ENCODE measurements around the gene CD177. TPM values are rescaled to one million over a fixed set of nuclear protein-coding genes. Genes with fewer than 3 reads are reported as not detected.
"Not testable (repeated sequence)": the region's sequence is repeated elsewhere in the genome, so short reads cannot be mapped to it uniquely, and the experiment has no call there.

CD177 gene
- total and polyA plus RNA-seq, 9 of the 15 experiments (the other 6 are each of a cell fraction or from before 2014, with no cell fraction given), result not detected

DNA sequence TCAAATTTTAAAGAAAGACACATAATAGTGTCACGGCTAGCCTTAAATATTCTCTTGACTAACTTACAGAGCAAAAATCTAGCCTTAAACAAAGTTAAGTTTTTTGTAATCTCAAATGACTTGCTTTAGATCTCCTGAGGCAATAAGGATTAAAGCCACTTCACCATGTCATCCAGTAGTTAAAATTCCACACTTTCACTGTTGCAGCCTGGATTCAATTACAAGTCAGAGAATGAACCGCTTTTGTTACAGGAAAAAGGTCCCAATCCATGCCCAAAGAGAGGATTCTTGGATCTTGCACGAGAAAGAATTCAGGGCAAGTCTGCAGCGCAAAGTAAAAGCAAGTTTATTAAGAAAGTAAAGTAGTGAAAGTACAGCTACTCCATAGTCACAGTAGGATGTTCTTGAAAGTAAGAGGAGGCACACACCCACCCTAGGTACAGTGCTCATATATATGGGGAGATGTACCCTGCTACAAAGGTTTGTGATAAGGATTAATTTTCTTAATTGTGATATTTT is 34.6 kb upstream of the CD177 start (continued):
- TF ChIP-seq ZNF408 (CRISPR knock-in tag; IDR thresholded peaks at IDR 0.05; ENCODE audit: low read depth), result no peak

DNA sequence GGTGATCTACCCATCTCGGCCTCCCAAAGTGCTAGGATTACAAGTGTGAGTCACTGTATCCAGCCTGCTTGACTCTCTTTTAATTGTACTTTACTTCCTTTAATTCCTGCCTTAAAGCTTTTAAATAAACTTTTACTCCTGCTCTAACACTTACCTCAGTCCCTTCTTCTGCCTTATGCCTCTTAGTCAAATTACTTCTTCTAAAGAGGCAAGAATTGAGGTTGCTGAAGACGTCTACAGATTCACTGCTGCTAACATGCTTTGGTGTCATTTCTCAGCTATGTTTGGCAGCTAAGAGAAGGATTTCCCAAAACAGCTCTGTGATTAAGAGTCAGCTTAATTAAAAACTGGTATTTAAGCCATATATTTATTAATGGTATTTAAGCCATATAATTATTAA is 32.9 kb upstream of the CD177 start:
- no peaks in the 10 kb centered on the region for H3K9me3 ChIP-seq (replicated peaks; ENCODE audit: control insufficient read depth, insufficient read depth, low read depth, low read length)
- H3K27ac ChIP-seq (ENCODE audit: extremely low read depth, low read depth, low read length), result no peak overlapping the region
- DNase-seq (ENCODE audit: extremely low read depth in 1 of 4, low spot score in 3 of 4), result no peak
- no peaks in the 10 kb centered on the region for H4K20me1 ChIP-seq (replicated peaks; ENCODE audit: control insufficient read depth, insufficient read depth, low read length)
- in situ Hi-C loops (cut with MboI), result no loop called here
- no peak overlapping the region for H3K4me2 ChIP-seq (ENCODE audit: insufficient read depth, low read length)
- ChIA-PET CTCF (ENCODE audit: low intra/inter-chr PET ratio) (no interaction called here), POLR2A (interaction anchor here (0.6 kb wide), 1 partner anchor 356 kb away, joined by 3 read pairs; no protein-coding TSS in a partner anchor)
- no peak for ATAC-seq
- no TSS peak for BruUV-seq (replicated peaks)
- 0% methylated on average over 2 of the region's 2 CpGs for WGBS (ENCODE audit: insufficient coverage, low coverage, missing lambda C conversion rate)
- H3K36me3 ChIP-seq (ENCODE audit: control insufficient read depth, insufficient read depth, low read length), result no peaks in the 10 kb centered on the region
- no peaks in the 10 kb centered on the region for H3K9me1 ChIP-seq (ENCODE audit: control insufficient read depth, insufficient read depth, low read length)
- H3K79me2 ChIP-seq (ENCODE audit: control insufficient read depth, insufficient read depth, low read length), result no peaks in the 10 kb centered on the region
- no peak overlapping the region for H3K4me3 ChIP-seq
- FAIRE-seq, result no peak
- intact Hi-C loops (cut with micrococcal nuclease), result no loop called here
- H3K27me3 ChIP-seq (ENCODE audit: control insufficient read depth in 2 of 2, insufficient read depth in 2 of 2, low read length in 2 of 2), result peaks cover under 1 to 4% of the 10 kb centered on the region in 2 experiments; a peak in 1 of 5 replicates
- H2AFZ ChIP-seq (ENCODE audit: low read depth, low read length), result no peak overlapping the region
- no peak for TF ChIP-seq ZFP1 (CRISPR knock-in tag; IDR thresholded peaks at IDR 0.05)
- TF ChIP-seq ZNF507 (tag; conservative IDR thresholded peaks at IDR 0.05), result no peak
- TF ChIP-seq POLR2AphosphoS5 (IDR thresholded peaks at IDR 0.05; ENCODE audit: control insufficient read depth, insufficient read depth, low read depth, low read length), result no peak
- no peak for TF ChIP-seq HDAC3 (IDR thresholded peaks at IDR 0.05; ENCODE audit: borderline replicate concordance, partially characterized antibody)
- TF ChIP-seq ZNF695 (CRISPR knock-in tag; IDR thresholded peaks at IDR 0.05), result no peak
- TF ChIP-seq KDM1A (IDR thresholded peaks at IDR 0.05), result no peak
- TF ChIP-seq, protein P1, sequence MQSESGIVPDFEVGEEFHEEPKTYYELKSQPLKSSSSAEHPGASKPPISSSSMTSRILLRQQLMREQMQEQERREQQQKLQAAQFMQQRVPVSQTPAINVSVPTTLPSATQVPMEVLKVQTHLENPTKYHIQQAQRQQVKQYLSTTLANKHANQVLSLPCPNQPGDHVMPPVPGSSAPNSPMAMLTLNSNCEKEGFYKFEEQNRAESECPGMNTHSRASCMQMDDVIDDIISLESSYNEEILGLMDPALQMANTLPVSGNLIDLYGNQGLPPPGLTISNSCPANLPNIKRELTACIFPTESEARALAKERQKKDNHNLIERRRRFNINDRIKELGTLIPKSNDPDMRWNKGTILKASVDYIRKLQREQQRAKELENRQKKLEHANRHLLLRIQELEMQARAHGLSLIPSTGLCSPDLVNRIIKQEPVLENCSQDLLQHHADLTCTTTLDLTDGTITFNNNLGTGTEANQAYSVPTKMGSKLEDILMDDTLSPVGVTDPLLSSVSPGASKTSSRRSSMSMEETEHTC (IDR thresholded peaks at IDR 0.05), result no peak
- TF ChIP-seq KDM5B (IDR thresholded peaks at IDR 0.05; ENCODE audit: insufficient replicate concordance, low read depth, low read length), result no peak
- no peak for TF ChIP-seq TRIM24 (IDR thresholded peaks at IDR 0.05)
- H3K9ac ChIP-seq (ENCODE audit: insufficient read depth in 1 of 2, low read depth in 2 of 2, low read length in 2 of 2), result no peak overlapping the region
- no peaks in the 10 kb centered on the region for H3K4me1 ChIP-seq (replicated peaks in 1 of 2; ENCODE audit: control insufficient read depth in 2 of 2, insufficient read depth in 2 of 2, low read length in 2 of 2)

DNA sequence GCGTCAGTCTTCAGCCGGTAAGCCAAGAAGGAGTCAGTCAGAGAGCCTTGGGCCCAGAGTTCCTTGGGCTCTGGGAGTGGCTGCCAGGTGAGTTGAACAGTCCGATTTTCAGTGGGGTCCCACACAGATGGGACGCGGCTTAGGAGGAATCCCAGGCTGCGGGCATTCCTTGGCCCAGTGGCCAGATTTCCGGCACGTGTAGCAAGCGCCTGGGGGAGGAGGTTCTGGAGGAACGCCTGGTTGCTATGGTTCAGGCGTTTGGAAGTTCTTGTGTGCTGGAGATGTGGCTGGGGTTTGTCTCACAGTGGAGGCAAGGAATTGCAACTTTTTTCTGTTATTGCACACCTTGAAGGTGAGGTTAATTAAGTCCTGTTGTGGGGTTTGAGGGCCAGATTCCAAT is 26.7 kb upstream of the CD177 start:
- H3K9me3 ChIP-seq (replicated peaks; ENCODE audit: control insufficient read depth, insufficient read depth, low read depth, low read length); intact Hi-C loops (cut with micrococcal nuclease); H2AFZ ChIP-seq (ENCODE audit: low read depth, low read length); in situ Hi-C loops (cut with MboI); H3K36me3 ChIP-seq (ENCODE audit: control insufficient read depth, insufficient read depth, low read length); FAIRE-seq; H3K27me3 ChIP-seq (ENCODE audit: control insufficient read depth in 2 of 2, insufficient read depth in 2 of 2, low read length in 2 of 2); H3K4me3 ChIP-seq; DNase-seq (ENCODE audit: extremely low read depth in 1 of 4, low spot score in 3 of 4); H3K79me2 ChIP-seq (ENCODE audit: control insufficient read depth, insufficient read depth, low read length); H3K9me1 ChIP-seq (ENCODE audit: control insufficient read depth, insufficient read depth, low read length); POLR2A ChIA-PET; H3K4me2 ChIP-seq (ENCODE audit: insufficient read depth, low read length); ATAC-seq; CTCF ChIA-PET (ENCODE audit: low intra/inter-chr PET ratio); H3K9ac ChIP-seq (ENCODE audit: insufficient read depth in 1 of 2, low read depth in 2 of 2, low read length in 2 of 2); BruUV-seq (replicated peaks); H4K20me1 ChIP-seq (replicated peaks; ENCODE audit: control insufficient read depth, insufficient read depth, low read length); H3K27ac ChIP-seq (ENCODE audit: extremely low read depth, low read depth, low read length); H3K4me1 ChIP-seq (replicated peaks in 1 of 2; ENCODE audit: control insufficient read depth in 2 of 2, insufficient read depth in 2 of 2, low read length in 2 of 2): not testable (repeated sequence)
- WGBS (ENCODE audit: insufficient coverage, low coverage, missing lambda C conversion rate), result 2% methylated on average over 10 of the region's 11 CpGs
